Muscle of leg (tissue), 11 donors: Measurements from ENCODE around the gene PTH1R. TPM values are rescaled to one million over a fixed set of nuclear protein-coding genes. Genes with fewer than 3 reads are reported as not detected.

Experiments
- DNase-seq: peaks from one replicate; pipeline ENCODE4 v3.0.0; 2013
- H3K27ac ChIP-seq: one replicate; pipeline ENCODE4 v1.5.1; 2013; ENCODE audit warnings: mild to moderate bottlenecking, low read length, control low read depth
- H3K27me3 ChIP-seq: one replicate; pipeline ENCODE4 v1.6.1; 2013; ENCODE audit warnings: low read length; ENCODE audit not compliant: control insufficient read depth, insufficient read depth
- H3K36me3 ChIP-seq: one replicate; pipeline ENCODE4 v1.6.1; 2013; ENCODE audit warnings: low read length; ENCODE audit not compliant: control insufficient read depth, insufficient read depth
- H3K4me1 ChIP-seq: one replicate; pipeline ENCODE4 v1.6.1; 2013; ENCODE audit warnings: low read length; ENCODE audit not compliant: control insufficient read depth, insufficient read depth
- H3K4me3 ChIP-seq: one replicate; pipeline ENCODE4 v1.5.1; 2013; ENCODE audit warnings: low read length, control low read depth
- H3K9me3 ChIP-seq: replicated peaks from 2 replicates; pipeline ENCODE4 v1.6.1; 2013; ENCODE audit warnings: low read depth, low read length; ENCODE audit not compliant: control insufficient read depth
- WGBS: methylation state at CpG from one replicate; pipeline ENCODE4 v1.1.5; 2013; ENCODE audit warnings: missing lambda C conversion rate; ENCODE audit not compliant: insufficient coverage; 5-methylcytosine and 5-hydroxymethylcytosine counted together
- polyA plus RNA-seq, 8 donors: library from polyadenylated mRNA; unstranded; fragments of 120-200 nt; gene quantifications; one replicate each; pipeline versions ENCODE4 v1.2.1 to v1.2.3, GENCODE V29; 2013; ENCODE audit warnings: inconsistent platforms in 1 of 8, low replicate concordance in 1 of 8; ENCODE audit not compliant: insufficient read length in 8 of 8, insufficient read depth in 1 of 8
- total RNA-seq: library from RNA; stranded (reverse); fragments of 120-200 nt; gene quantifications from one replicate; pipeline ENCODE4 v1.2.4, GENCODE V29; 2013

The PTH1R gene
- total and polyA plus RNA-seq, 9 donors, result 7.1 to 26.8 (median 11.4) TPM

GRCh38 chr3:46921871-46922271, 44.4 kb downstream of the PTH1R start:
- no CpG with 5 or more reads among the region's 7 CpGs for WGBS
- Histone ChIP-seq H3K9me3 (peaks cover 11% of the 10 kb centered on the region), H3K27me3 (no peaks in the 10 kb centered on the region), H3K4me3 (no peak overlapping the region), H3K36me3 (peaks cover 89% of the 10 kb centered on the region), H3K4me1 (peaks cover 21% of the 10 kb centered on the region), H3K27ac (no peak overlapping the region)
- DNase-seq, result no peak

GRCh38 chr3:46922426-46922825, 44.9 kb downstream of the PTH1R start:
- Histone ChIP-seq H3K9me3 (peaks cover 8% of the 10 kb centered on the region), H3K27me3 (no peaks in the 10 kb centered on the region), H3K4me1 (peaks cover 26% of the 10 kb centered on the region), H3K27ac (no peak overlapping the region), H3K4me3 (no peak overlapping the region), H3K36me3 (peaks cover 88% of the 10 kb centered on the region)
- no peak for DNase-seq
- 86% methylated on average over 3 of the region's 4 CpGs for WGBS

- DNase-seq, result no peak
- 93% methylated on average over 14 of the region's 16 CpGs for WGBS
- peaks cover 90% of the 10 kb centered on the region for H3K36me3 ChIP-seq
Observed at GRCh38 chr3:46922871-46923558, 45.5 kb downstream of the PTH1R start.

DNA sequence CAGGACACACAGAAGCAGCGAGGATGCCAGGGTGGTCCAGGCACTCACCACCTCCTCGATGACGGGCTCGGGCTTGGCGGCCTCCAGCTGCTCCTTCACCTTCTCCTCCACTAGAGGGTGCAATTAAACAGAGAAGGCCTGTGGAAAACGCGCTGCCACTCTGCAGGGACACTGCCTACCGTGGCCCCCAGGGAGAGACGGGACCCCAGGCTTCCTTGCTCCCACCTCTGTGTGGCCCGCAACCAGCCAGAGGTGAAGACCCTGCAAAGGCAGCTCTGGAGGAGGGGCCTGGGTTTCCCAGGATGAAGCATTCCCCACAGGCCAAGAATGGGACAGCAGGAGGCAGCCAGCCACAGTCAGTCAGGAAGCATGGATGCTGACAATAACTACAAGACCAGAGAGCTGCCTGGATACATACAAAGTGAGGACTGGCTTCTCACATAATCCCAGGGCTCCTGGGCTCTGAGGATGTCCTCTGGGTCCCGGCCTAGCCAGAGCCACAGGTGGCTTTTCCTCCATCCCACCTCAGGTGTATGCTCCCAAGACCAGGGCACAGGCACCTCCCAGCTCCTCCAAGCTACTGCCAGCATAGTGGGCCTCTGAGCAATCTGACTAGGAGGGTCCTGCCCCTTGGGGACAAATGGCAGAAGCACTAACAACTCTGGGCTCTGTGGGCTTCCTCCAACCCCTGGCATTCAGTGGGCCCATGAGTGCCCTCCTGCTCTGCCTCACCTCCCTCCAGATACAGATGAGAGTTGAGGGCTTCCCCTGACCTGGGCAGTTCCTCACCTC, 46.2 kb downstream of the PTH1R start:
- Histone ChIP-seq H3K36me3 (peaks cover 83% of the 10 kb centered on the region), H3K9me3 (no peaks in the 10 kb centered on the region), H3K27me3 (no peaks in the 10 kb centered on the region), H3K27ac (no peak overlapping the region), H3K4me1 (peaks cover 31% of the 10 kb centered on the region), H3K4me3 (no peak overlapping the region)
- 36% methylated on average over 6 of the region's 11 CpGs for WGBS
- DNase-seq, result no peak

More at GRCh38 chr3:46922871-46923558, 45.5 kb downstream of the PTH1R start:
- no peak overlapping the region for H3K4me3 ChIP-seq
- peaks cover 5% of the 10 kb centered on the region for H3K9me3 ChIP-seq
- peaks cover 31% of the 10 kb centered on the region for H3K4me1 ChIP-seq
- no peak overlapping the region for H3K27ac ChIP-seq
- no peaks in the 10 kb centered on the region for H3K27me3 ChIP-seq

DNA sequence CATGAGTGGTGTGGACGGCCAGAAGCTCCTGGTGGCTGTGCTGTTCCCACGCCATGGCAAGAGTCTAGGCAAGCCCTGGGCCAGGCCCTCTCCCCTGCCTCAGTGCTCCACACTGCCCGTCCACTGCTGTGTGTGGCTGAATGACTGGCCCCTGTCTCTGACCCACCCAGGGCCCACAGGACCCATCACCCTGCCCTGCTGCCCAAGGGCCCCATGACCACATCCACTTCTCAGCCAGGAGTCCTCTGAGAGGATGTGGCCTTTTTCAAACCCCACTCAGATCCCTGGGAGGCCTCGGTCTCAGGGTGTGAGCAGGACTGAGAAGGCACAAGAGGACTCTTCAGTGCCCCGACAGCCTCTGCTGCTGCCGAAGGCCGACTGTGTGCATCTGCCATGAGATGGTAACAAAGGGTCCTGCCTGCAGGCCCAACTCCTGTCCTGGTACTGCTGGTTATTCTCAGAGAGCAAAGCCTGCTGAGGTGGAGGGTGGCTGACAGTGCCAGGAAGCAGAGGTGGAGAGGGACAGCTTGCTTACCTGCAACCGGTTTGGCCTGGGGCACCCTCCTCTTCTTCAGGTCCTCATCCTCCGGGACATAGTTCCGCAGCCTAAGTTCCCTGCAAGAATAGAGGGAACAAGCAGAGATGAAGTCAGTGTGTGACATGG, 47.5 kb downstream of the PTH1R start:
- peaks cover 72% of the 10 kb centered on the region for H3K36me3 ChIP-seq
- WGBS, result 89% methylated on average over 8 of the region's 10 CpGs
- no peak for DNase-seq
- peaks cover 35% of the 10 kb centered on the region for H3K4me1 ChIP-seq
- no peak overlapping the region for H3K27ac ChIP-seq
- no peaks in the 10 kb centered on the region for H3K9me3 ChIP-seq
- no peaks in the 10 kb centered on the region for H3K27me3 ChIP-seq
- no peak overlapping the region for H3K4me3 ChIP-seq

- 82% methylated on average over 4 of the region's 5 CpGs for WGBS
- peaks cover 40% of the 10 kb centered on the region for H3K4me1 ChIP-seq
- peaks cover 67% of the 10 kb centered on the region for H3K36me3 ChIP-seq
Observed at GRCh38 chr3:46925585-46925934, 48.0 kb downstream of the PTH1R start.

GRCh38 chr3:46926039-46926438, 48.5 kb downstream of the PTH1R start:
- DNase-seq, result peak; percentile 85
- Histone ChIP-seq H3K27me3 (no peaks in the 10 kb centered on the region), H3K27ac (peak overlapping the region; percentile 93), H3K4me1 (peaks cover 45% of the 10 kb centered on the region), H3K36me3 (peaks cover 65% of the 10 kb centered on the region), H3K9me3 (no peaks in the 10 kb centered on the region), H3K4me3 (no peak overlapping the region)
- 81% methylated on average over 6 of the region's 6 CpGs for WGBS

More at GRCh38 chr3:46925585-46925934, 48.0 kb downstream of the PTH1R start:
- H3K27ac ChIP-seq, result peak overlapping the region; percentile 93
- no peaks in the 10 kb centered on the region for H3K27me3 ChIP-seq
- H3K4me3 ChIP-seq, result no peak overlapping the region
- DNase-seq, result no peak
- H3K9me3 ChIP-seq, result no peaks in the 10 kb centered on the region

GRCh38 chr3:46926447-46926846, 48.9 kb downstream of the PTH1R start:
- WGBS, result 78% methylated on average over 3 of the region's 6 CpGs
- Histone ChIP-seq H3K36me3 (peaks cover 61% of the 10 kb centered on the region), H3K27ac (peak overlapping the region; percentile 93), H3K27me3 (no peaks in the 10 kb centered on the region), H3K4me1 (peaks cover 49% of the 10 kb centered on the region), H3K9me3 (no peaks in the 10 kb centered on the region), H3K4me3 (no peak overlapping the region)
- DNase-seq, result no peak

- WGBS, result 86% methylated on average over 11 of the region's 15 CpGs
- no peaks in the 10 kb centered on the region for H3K9me3 ChIP-seq
- no peak overlapping the region for H3K4me3 ChIP-seq
- peak; percentile 62 for DNase-seq
- H3K4me1 ChIP-seq, result peaks cover 56% of the 10 kb centered on the region
- peak overlapping the region; percentile 93 for H3K27ac ChIP-seq
- no peaks in the 10 kb centered on the region for H3K27me3 ChIP-seq
- H3K36me3 ChIP-seq, result peaks cover 54% of the 10 kb centered on the region
Observed at GRCh38 chr3:46926871-46927717, 49.6 kb downstream of the PTH1R start.
